GM12892 (cell line): ENCODE measurements around the gene LCE1F.

Experiments
- POLR2AphosphoS5 ChIP-seq: IDR thresholded peaks from 2 replicates; pipeline ENCODE4 v1.6.1; 2011; ENCODE audit warnings: low read depth, low read length, control low read depth
- TAF1 ChIP-seq: IDR thresholded peaks from 2 replicates; pipeline ENCODE4 v1.6.1; 2011; ENCODE audit warnings: low read depth, mild to moderate bottlenecking, control low read depth, low read length, borderline replicate concordance

- TF ChIP-seq POLR2AphosphoS5 (no peak), TAF1 (no peak)
Measured at GRCh38 chr1:152806576-152806975, 31.6 kb downstream of the LCE1F start, which contains the start of gene LCE1C.
